ENCODE results near the gene CGB5. TPM values are rescaled to one million over a fixed set of nuclear protein-coding genes. Genes with fewer than 3 reads are reported as not detected.

The CGB5 gene
- polyA plus RNA-seq, 2 of the 4 experiments (the other 2 are of a cell fraction), result 0.23 to 0.53 TPM

DNA sequence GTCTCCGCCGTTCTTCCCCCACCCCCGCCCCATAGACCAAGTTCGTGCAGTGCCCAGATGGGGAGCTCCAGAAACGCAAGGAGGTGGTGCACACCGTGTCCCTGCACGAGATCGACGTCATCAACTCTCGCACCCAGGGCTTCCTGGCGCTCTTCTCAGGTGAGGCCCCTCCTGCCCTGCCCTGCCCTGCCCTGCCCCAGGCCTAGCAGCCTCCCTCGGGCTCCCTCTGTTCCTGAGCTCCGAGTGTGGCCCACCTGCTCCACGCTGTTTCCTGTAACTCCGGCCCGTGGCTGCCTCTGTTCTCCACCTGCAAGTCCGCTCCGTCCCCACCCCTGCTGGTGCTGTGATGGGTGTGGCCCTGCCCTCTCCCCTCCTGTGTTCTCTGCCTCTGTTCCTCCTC is 33.2 kb upstream of the CGB5 start:
- ChIA-PET POLR2A (interaction anchor here (0.8 to 1.4 kb wide), 2 partner anchors 9 to 17 kb away, joined by 3 to 6 read pairs; partner anchors contain the start of gene RUVBL2), CTCF (interaction anchor here (1.0 to 21.8 kb wide), 2 partner anchors 15 to 87 kb away, joined by 4 to 408 read pairs; partner anchors contain the start of genes GYS1 and RUVBL2)
- Histone ChIP-seq H3K9me3 (no peaks in the 10 kb centered on the region), H3K27ac (no peak overlapping the region), H3K4me1 (no peaks in the 10 kb centered on the region), H3K4me2 (no peak overlapping the region), H3K4me3 (no peak overlapping the region)
- ATAC-seq (no peak), FAIRE-seq (no peak), DNase-seq (ENCODE audit: low read depth in 1 of 2, low spot score in 1 of 2) (no peak)
- WGBS (ENCODE audit: missing lambda C conversion rate), result 92% methylated on average over 18 of the region's 18 CpGs
- no peak for TF ChIP-seq REST (IDR thresholded peaks at IDR 0.05)

DNA sequence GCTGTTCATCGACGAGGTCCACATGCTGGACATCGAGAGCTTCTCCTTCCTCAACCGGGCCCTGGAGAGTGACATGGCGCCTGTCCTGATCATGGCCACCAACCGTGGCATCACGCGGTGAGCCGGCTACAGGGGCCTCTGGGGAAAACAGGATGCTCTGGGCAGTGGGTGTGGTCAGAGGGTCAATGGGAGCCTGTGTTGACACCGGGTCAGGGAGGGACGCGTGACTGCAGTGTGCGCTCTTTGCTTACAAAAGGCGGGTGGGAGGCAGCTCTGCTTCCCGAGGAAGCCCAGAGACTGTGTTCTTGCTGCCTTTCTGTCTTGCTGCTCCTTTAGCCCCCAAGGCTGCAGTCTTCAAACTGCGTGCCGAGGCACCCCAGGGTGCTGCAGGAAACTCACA is 32.5 kb upstream of the CGB5 start:
- DNase-seq (ENCODE audit: low read depth in 1 of 2, low spot score in 1 of 2), result no peak
- no peaks in the 10 kb centered on the region for H3K4me1 ChIP-seq
- FAIRE-seq, result no peak
- POLR2A ChIA-PET, result no interaction called here
- 89% methylated on average over 17 of the region's 17 CpGs for WGBS (ENCODE audit: missing lambda C conversion rate)
- TF ChIP-seq NR3C1 (IDR thresholded peaks at IDR 0.05) (no peak), FOSB (CRISPR knock-in tag; IDR thresholded peaks at IDR 0.05) (no peak), MYC (IDR thresholded peaks at IDR 0.05; ENCODE audit: borderline replicate concordance, low read length) (no peak), JUN (IDR thresholded peaks at IDR 0.05) (no peak), NFE2L2 (conservative IDR thresholded peaks at IDR 0.05; ENCODE audit: low read length) (no peak), RARB (CRISPR knock-in tag; IDR thresholded peaks at IDR 0.05) (no peak), ZC3H11A (IDR thresholded peaks at IDR 0.05) (no peak), FOSL2 (IDR thresholded peaks at IDR 0.05) (no peak), FOSL2 (CRISPR knock-in tag; IDR thresholded peaks at IDR 0.05) (no peak), RCOR1 (IDR thresholded peaks at IDR 0.05; ENCODE audit: low read depth, low read length) (no peak), HOXB13 (CRISPR knock-in tag; IDR thresholded peaks at IDR 0.05; ENCODE audit: low read depth) (no peak)
- TF ChIP-seq, protein P1, sequence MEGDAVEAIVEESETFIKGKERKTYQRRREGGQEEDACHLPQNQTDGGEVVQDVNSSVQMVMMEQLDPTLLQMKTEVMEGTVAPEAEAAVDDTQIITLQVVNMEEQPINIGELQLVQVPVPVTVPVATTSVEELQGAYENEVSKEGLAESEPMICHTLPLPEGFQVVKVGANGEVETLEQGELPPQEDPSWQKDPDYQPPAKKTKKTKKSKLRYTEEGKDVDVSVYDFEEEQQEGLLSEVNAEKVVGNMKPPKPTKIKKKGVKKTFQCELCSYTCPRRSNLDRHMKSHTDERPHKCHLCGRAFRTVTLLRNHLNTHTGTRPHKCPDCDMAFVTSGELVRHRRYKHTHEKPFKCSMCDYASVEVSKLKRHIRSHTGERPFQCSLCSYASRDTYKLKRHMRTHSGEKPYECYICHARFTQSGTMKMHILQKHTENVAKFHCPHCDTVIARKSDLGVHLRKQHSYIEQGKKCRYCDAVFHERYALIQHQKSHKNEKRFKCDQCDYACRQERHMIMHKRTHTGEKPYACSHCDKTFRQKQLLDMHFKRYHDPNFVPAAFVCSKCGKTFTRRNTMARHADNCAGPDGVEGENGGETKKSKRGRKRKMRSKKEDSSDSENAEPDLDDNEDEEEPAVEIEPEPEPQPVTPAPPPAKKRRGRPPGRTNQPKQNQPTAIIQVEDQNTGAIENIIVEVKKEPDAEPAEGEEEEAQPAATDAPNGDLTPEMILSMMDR (IDR thresholded peaks at IDR 0.05), result no peak
- TF ChIP-seq, protein P2, sequence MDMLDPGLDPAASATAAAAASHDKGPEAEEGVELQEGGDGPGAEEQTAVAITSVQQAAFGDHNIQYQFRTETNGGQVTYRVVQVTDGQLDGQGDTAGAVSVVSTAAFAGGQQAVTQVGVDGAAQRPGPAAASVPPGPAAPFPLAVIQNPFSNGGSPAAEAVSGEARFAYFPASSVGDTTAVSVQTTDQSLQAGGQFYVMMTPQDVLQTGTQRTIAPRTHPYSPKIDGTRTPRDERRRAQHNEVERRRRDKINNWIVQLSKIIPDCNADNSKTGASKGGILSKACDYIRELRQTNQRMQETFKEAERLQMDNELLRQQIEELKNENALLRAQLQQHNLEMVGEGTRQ (IDR thresholded peaks at IDR 0.05), result no peak
- H3K4me3 ChIP-seq, result no peak overlapping the region
- H3K27ac ChIP-seq, result no peak overlapping the region
- H3K4me2 ChIP-seq, result no peak overlapping the region
- H3K9me3 ChIP-seq, result no peaks in the 10 kb centered on the region
- ATAC-seq, result no peak
- CTCF ChIA-PET, result interaction anchor here (1.5 to 21.8 kb wide), 2 partner anchors 16 to 40 kb away, joined by 3 to 408 read pairs; partner anchors contain the start of genes GYS1 and RUVBL2

DNA sequence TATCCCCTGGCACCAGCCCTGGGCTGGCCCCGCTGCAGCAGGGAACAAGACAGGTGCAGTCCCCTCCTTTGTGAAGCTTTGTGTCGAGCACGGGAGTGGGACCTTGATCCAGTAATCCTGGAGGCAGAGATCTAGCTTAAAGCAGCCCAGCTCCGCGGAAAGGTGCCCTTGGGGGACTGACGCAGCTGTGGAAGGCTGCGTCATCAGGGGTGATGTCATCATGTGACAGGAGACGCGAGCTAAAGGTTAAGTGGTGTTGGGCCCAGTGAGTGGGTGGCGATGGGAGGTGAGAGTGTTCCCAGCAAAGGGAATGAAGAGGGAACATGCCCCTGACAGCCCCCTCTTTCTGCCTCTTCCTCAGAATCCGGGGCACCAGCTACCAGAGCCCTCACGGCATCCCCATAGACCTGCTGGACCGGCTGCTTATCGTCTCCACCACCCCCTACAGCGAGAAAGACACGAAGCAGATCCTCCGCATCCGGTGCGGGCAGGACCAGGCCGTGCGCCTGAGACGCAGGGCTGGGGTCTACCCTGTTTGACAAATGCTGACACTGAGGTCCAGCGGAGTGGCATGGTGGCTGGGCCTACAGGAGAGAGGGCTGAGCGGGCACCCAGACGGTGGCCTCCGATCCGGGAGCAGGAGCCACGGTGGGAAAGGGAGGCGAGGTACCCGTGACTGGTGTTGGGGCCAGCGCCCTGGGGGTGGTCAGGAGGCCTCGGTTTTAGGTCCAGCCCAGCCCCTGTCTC is 29.4 kb upstream of the CGB5 start:
- no peak overlapping the region for H3K27ac ChIP-seq
- H3K4me2 ChIP-seq, result no peak overlapping the region
- ChIA-PET POLR2A (no interaction called here), CTCF (interaction anchor here (1.2 to 21.8 kb wide), 8 partner anchors 10 to 74 kb away, joined by 3 to 408 read pairs (median 4); partner anchors contain the start of genes GYS1 and RUVBL2)
- H3K4me1 ChIP-seq, result peaks cover 10% of the 10 kb centered on the region; the same call in 2 of the 3 replicates
- H3K4me3 ChIP-seq, result no peak overlapping the region
- H3K9me3 ChIP-seq, result no peaks in the 10 kb centered on the region
- FAIRE-seq (no peak), ATAC-seq (no peak), DNase-seq (ENCODE audit: low read depth in 1 of 2, low spot score in 1 of 2) (no peak)
- TF ChIP-seq, protein P1 (IDR thresholded peaks at IDR 0.05), result no peak
- TF ChIP-seq JUN (IDR thresholded peaks at IDR 0.05) (no peak), TP53 (CRISPR knock-in tag; IDR thresholded peaks at IDR 0.05) (no peak), GATA3 (IDR thresholded peaks at IDR 0.05; ENCODE audit: borderline replicate concordance) (no peak), HMGXB4 (CRISPR knock-in tag; IDR thresholded peaks at IDR 0.05; ENCODE audit: borderline replicate concordance) (no peak)
- 92% methylated on average over 32 of the region's 32 CpGs for WGBS (ENCODE audit: missing lambda C conversion rate)

All from A549 (cell line).